Liver (tissue), 9 donors: ENCODE measurements around the gene SMG7. TPM values are rescaled to one million over a fixed set of nuclear protein-coding genes. Genes with fewer than 3 reads are reported as not detected.

Experiments used
- DNase-seq: peaks from one replicate; pipeline ENCODE4 v3.0.0-alpha.2; 2017; ENCODE audit warnings: low spot score
- H3K27ac ChIP-seq, 2 donors: one replicate each; pipeline ENCODE4 v1.7.0; 2013; ENCODE audit warnings: inconsistent platforms in 2 of 2, low read length in 2 of 2, control low read depth in 1 of 2, low read depth in 1 of 2, mild to moderate bottlenecking in 1 of 2
- H3K27me3 ChIP-seq, 4 donors: one replicate each; pipeline versions ENCODE4 v1.6.1 to v1.7.0; 2013; ENCODE audit warnings: low read length in 3 of 4, inconsistent platforms in 1 of 4, mild to moderate bottlenecking in 1 of 4, moderate library complexity in 1 of 4; ENCODE audit not compliant: control insufficient read depth in 4 of 4, insufficient read depth in 4 of 4
- H3K36me3 ChIP-seq, 4 donors: one replicate each; pipeline versions ENCODE4 v1.6.1 to v1.7.0; 2013; ENCODE audit warnings: low read length in 3 of 4, mild to moderate bottlenecking in 3 of 4, low read depth in 1 of 4, moderate library complexity in 1 of 4; ENCODE audit not compliant: control insufficient read depth in 4 of 4, insufficient read depth in 3 of 4
- H3K4me1 ChIP-seq, 4 donors: one replicate each; pipeline versions ENCODE4 v1.6.1 to v1.7.0; 2013; ENCODE audit warnings: low read length in 3 of 4, mild to moderate bottlenecking in 3 of 4, moderate library complexity in 1 of 4; ENCODE audit not compliant: control insufficient read depth in 4 of 4, insufficient read depth in 4 of 4
- H3K4me3 ChIP-seq, 3 donors: one replicate each; pipeline versions ENCODE4 v1.6.1 to v1.7.0; 2013; ENCODE audit warnings: low read length in 3 of 3, control low read depth in 1 of 3, low read depth in 1 of 3, mild to moderate bottlenecking in 1 of 3
- H3K9ac ChIP-seq, 2 donors: one replicate each; pipeline ENCODE4 v1.7.0; 2013; ENCODE audit warnings: low read length in 2 of 2, mild to moderate bottlenecking in 2 of 2, moderate library complexity in 2 of 2, control low read depth in 1 of 2, low read depth in 1 of 2
- H3K9me3 ChIP-seq, 4 donors: one replicate each; pipeline versions ENCODE4 v1.6.1 to v1.7.0; 2013; ENCODE audit warnings: low read length in 3 of 4; ENCODE audit not compliant: control insufficient read depth in 4 of 4
- EGR1 ChIP-seq, 2 donors: IDR thresholded peaks; 2 replicates each; pipeline ENCODE4 v1.6.1; 2016 to 2018; ENCODE audit warnings: antibody characterized with exemption in 2 of 2, low read depth in 2 of 2
- FOXA1 ChIP-seq: IDR thresholded peaks from 2 replicates; pipeline ENCODE4 v1.6.1; 2016; ENCODE audit warnings: antibody characterized with exemption
- FOXA2 ChIP-seq: IDR thresholded peaks from 2 replicates; pipeline ENCODE4 v1.6.1; 2016; ENCODE audit warnings: antibody characterized with exemption
- GABPA ChIP-seq, 2 donors: IDR thresholded peaks in 1 of 2; conservative IDR thresholded peaks in 1 of 2; 2 replicates each; pipeline ENCODE4 v1.6.1; 2016; ENCODE audit warnings: antibody characterized with exemption in 2 of 2, mild to moderate bottlenecking in 1 of 2, moderate library complexity in 1 of 2
- HNF4A ChIP-seq, 2 donors: conservative IDR thresholded peaks; 2 replicates each; pipeline ENCODE4 v1.6.1; 2016; ENCODE audit warnings: antibody characterized with exemption in 2 of 2, mild to moderate bottlenecking in 2 of 2
- HNF4G ChIP-seq: IDR thresholded peaks from 2 replicates; pipeline ENCODE4 v1.6.1; 2016; ENCODE audit warnings: antibody characterized with exemption
- JUND ChIP-seq, 2 donors: IDR thresholded peaks; 2 replicates each; pipeline ENCODE4 v1.6.1; 2016; ENCODE audit warnings: antibody characterized with exemption in 2 of 2
- NR2F2 ChIP-seq: IDR thresholded peaks from 2 replicates; pipeline ENCODE4 v1.6.1; 2016; ENCODE audit warnings: antibody characterized with exemption
- RAD21 ChIP-seq, 2 donors: IDR thresholded peaks; 2 replicates each; pipeline ENCODE4 v1.6.1; 2016; ENCODE audit warnings: antibody characterized with exemption in 2 of 2, mild to moderate bottlenecking in 2 of 2
- RXRA ChIP-seq, 2 donors: IDR thresholded peaks; 2 replicates each; pipeline ENCODE4 v1.6.1; 2017 to 2018; ENCODE audit warnings: antibody characterized with exemption in 2 of 2, mild to moderate bottlenecking in 1 of 2
- SP1 ChIP-seq: IDR thresholded peaks from 2 replicates; pipeline ENCODE4 v1.6.1; 2018; ENCODE audit warnings: antibody characterized with exemption, mild to moderate bottlenecking
- TAF1 ChIP-seq: conservative IDR thresholded peaks from 2 replicates; pipeline ENCODE4 v1.6.1; 2016; ENCODE audit warnings: antibody characterized with exemption, mild to moderate bottlenecking
- YY1 ChIP-seq: IDR thresholded peaks from 2 replicates; pipeline ENCODE4 v1.6.1; 2016; ENCODE audit warnings: antibody characterized with exemption, mild to moderate bottlenecking
- WGBS: extraction: QIAGEN DNeasy Blood & Tissue Kit; methylation state at CpG from one replicate; pipeline ENCODE4 v1.1.7; 2013; 5-methylcytosine and 5-hydroxymethylcytosine counted together
- polyA plus RNA-seq, 2 donors: library from polyadenylated mRNA; stranded (reverse) in 1 of 2; unstranded in 1 of 2; fragments of 200-250 nt in 1 of 2; fragments of >200 nt in 1 of 2; fragmentation: Nextera tagmentation in 1 of 2; extraction: Ambion mirVana in 1 of 2; gene quantifications; one replicate each; pipeline versions ENCODE4 v1.2.1 to v1.2.3, GENCODE V29; 2013 to 2015
- total RNA-seq, 2 donors: library from RNA; depleted of rRNA; stranded (reverse); fragments of >200 nt; gene quantifications; one replicate each; pipeline ENCODE4 v1.2.3, GENCODE V29; 2014
- TF ChIP-seq, protein P1 (sequence below): IDR thresholded peaks from 2 replicates; pipeline ENCODE4 v1.6.1; 2016; ENCODE audit warnings: antibody characterized with exemption, mild to moderate bottlenecking
- TF ChIP-seq, protein P2 (sequence below): IDR thresholded peaks from 2 replicates; pipeline ENCODE4 v1.6.1; 2016; ENCODE audit warnings: antibody characterized with exemption
- TF ChIP-seq, protein P3 (sequence below): fragments of 150-350 bp; IDR thresholded peaks from 2 replicates; pipeline ENCODE4 v1.5.1; 2017; ENCODE audit warnings: improper control_type of control experiment, low read depth, low read length; ENCODE audit not compliant: missing input control
- TF ChIP-seq, protein P4 (sequence below): IDR thresholded peaks from 2 replicates; pipeline ENCODE4 v1.6.1; 2016; ENCODE audit warnings: antibody characterized with exemption
- donor health status: healthy.
- donor health status: healthy.
- donor health status: healthy.
- donor health status: healthy.
- donor health status: healthy.

SMG7 gene
- total and polyA plus RNA-seq, 4 donors = 9.5 to 28.7 (median 13.6) TPM

DNA sequence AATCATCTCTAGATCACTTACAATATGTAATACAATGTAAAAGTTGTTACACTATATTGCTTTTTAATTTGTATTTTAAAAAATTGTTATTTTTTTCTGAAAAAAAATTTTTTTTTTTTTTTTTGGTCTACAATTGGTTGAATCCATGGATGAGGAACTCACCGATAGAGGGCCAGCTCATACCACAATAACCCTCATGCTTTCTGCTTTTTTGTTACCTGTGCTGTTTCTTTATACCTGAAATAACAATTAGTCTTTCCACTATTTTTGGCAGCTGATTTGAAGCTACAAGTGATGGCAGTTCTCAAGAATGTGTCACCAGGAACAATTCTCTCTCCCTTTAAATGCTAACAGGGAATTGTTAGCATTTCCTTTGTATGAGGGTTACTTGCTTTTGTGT lies 12.0 kb downstream of the SMG7 start:
- H3K9ac ChIP-seq = no peak overlapping the region
- WGBS = 91% methylated on average over 1 of the region's 1 CpG
- no peak overlapping the region for H3K4me3 ChIP-seq
- H3K9me3 ChIP-seq = no peaks in the 10 kb centered on the region
- no peak for TF ChIP-seq EGR1 (IDR thresholded peaks at IDR 0.05; ENCODE audit: low read depth in 2 of 2)
- TF ChIP-seq FOXA1 = no peak
- no peak for TF ChIP-seq HNF4A (conservative IDR thresholded peaks at IDR 0.05)
- TF ChIP-seq, protein P1, sequence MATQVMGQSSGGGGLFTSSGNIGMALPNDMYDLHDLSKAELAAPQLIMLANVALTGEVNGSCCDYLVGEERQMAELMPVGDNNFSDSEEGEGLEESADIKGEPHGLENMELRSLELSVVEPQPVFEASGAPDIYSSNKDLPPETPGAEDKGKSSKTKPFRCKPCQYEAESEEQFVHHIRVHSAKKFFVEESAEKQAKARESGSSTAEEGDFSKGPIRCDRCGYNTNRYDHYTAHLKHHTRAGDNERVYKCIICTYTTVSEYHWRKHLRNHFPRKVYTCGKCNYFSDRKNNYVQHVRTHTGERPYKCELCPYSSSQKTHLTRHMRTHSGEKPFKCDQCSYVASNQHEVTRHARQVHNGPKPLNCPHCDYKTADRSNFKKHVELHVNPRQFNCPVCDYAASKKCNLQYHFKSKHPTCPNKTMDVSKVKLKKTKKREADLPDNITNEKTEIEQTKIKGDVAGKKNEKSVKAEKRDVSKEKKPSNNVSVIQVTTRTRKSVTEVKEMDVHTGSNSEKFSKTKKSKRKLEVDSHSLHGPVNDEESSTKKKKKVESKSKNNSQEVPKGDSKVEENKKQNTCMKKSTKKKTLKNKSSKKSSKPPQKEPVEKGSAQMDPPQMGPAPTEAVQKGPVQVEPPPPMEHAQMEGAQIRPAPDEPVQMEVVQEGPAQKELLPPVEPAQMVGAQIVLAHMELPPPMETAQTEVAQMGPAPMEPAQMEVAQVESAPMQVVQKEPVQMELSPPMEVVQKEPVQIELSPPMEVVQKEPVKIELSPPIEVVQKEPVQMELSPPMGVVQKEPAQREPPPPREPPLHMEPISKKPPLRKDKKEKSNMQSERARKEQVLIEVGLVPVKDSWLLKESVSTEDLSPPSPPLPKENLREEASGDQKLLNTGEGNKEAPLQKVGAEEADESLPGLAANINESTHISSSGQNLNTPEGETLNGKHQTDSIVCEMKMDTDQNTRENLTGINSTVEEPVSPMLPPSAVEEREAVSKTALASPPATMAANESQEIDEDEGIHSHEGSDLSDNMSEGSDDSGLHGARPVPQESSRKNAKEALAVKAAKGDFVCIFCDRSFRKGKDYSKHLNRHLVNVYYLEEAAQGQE = no peak
- no peak for TF ChIP-seq RAD21 (IDR thresholded peaks at IDR 0.05)
- TF ChIP-seq GABPA (IDR thresholded peaks at IDR 0.05 in 1 of 2, conservative IDR thresholded peaks at IDR 0.05 in 1 of 2) = no peak
- TF ChIP-seq, protein P2, sequence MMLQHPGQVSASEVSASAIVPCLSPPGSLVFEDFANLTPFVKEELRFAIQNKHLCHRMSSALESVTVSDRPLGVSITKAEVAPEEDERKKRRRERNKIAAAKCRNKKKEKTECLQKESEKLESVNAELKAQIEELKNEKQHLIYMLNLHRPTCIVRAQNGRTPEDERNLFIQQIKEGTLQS = no peak
- TF ChIP-seq FOXA2 = no peak
- no peak for TF ChIP-seq SP1
- TF ChIP-seq YY1 = no peak
- no peak for TF ChIP-seq JUND (IDR thresholded peaks at IDR 0.05)
- TF ChIP-seq, protein P3, sequence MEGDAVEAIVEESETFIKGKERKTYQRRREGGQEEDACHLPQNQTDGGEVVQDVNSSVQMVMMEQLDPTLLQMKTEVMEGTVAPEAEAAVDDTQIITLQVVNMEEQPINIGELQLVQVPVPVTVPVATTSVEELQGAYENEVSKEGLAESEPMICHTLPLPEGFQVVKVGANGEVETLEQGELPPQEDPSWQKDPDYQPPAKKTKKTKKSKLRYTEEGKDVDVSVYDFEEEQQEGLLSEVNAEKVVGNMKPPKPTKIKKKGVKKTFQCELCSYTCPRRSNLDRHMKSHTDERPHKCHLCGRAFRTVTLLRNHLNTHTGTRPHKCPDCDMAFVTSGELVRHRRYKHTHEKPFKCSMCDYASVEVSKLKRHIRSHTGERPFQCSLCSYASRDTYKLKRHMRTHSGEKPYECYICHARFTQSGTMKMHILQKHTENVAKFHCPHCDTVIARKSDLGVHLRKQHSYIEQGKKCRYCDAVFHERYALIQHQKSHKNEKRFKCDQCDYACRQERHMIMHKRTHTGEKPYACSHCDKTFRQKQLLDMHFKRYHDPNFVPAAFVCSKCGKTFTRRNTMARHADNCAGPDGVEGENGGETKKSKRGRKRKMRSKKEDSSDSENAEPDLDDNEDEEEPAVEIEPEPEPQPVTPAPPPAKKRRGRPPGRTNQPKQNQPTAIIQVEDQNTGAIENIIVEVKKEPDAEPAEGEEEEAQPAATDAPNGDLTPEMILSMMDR = no peak
- TF ChIP-seq TAF1 = no peak
- TF ChIP-seq NR2F2 = no peak
- no peak for TF ChIP-seq HNF4G
- TF ChIP-seq RXRA (IDR thresholded peaks at IDR 0.05) = no peak
- TF ChIP-seq, protein P4, sequence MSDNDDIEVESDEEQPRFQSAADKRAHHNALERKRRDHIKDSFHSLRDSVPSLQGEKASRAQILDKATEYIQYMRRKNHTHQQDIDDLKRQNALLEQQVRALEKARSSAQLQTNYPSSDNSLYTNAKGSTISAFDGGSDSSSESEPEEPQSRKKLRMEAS = no peak
- H3K36me3 ChIP-seq = peaks cover 0 to 1% (median 0%) of the 10 kb centered on the region in 4 donors
- no peak for DNase-seq
- no peak overlapping the region for H3K27ac ChIP-seq
- H3K4me1 ChIP-seq = peaks cover 0 to 2% (median 2%) of the 10 kb centered on the region in 4 donors
- no peaks in the 10 kb centered on the region for H3K27me3 ChIP-seq

DNA sequence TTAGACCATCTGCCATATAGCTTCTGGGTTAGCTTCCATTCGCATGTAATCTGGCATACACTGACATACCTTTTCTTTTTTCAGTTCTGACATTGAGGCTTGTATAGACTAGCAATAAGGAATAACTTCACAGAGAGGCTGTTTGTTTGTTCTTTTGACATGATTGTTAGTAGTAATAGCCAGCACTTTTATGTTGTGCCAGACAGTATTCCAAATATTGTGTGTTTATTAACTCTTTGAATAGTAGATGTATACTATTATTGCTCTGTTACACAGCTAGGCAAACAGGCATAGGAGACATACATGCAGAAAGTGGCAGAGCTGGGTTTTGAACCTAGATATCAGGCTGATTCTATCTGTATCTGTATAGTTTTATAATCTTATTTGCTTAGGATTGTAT lies 12.6 kb downstream of the SMG7 start:
- no peaks in the 10 kb centered on the region for H3K27me3 ChIP-seq
- no peaks in the 10 kb centered on the region for H3K9me3 ChIP-seq
- H3K27ac ChIP-seq = no peak overlapping the region
- no peak overlapping the region for H3K9ac ChIP-seq
- no peak overlapping the region for H3K4me3 ChIP-seq
- TF ChIP-seq, protein P3 = no peak
- no peak for TF ChIP-seq FOXA1
- no peak for TF ChIP-seq EGR1 (IDR thresholded peaks at IDR 0.05; ENCODE audit: low read depth in 2 of 2)
- TF ChIP-seq, protein P4 = no peak
- peaks cover 0 to 2% (median 2%) of the 10 kb centered on the region in 4 donors for H3K4me1 ChIP-seq
- WGBS = 94% methylated on average over 1 of the region's 1 CpG
- DNase-seq = no peak
- H3K36me3 ChIP-seq = peaks cover 0 to 1% (median 0%) of the 10 kb centered on the region in 4 donors
